ENCODE results near the gene GRM7.

GRM7 gene

GRCh38 chr3:7322957-7323669 lies 462.2 kb downstream of the GRM7 start:
- no peak for DNase-seq

GRCh38 chr3:7328339-7328738 lies 467.4 kb downstream of the GRM7 start:
- DNase-seq: no peak

GRCh38 chr3:7332696-7333095 lies 471.8 kb downstream of the GRM7 start:
- DNase-seq: no peak

- DNase-seq: no peak
Measured at GRCh38 chr3:7333125-7333524, 472.2 kb downstream of the GRM7 start.

- DNase-seq: no peak
Measured at GRCh38 chr3:7340795-7341194, 479.9 kb downstream of the GRM7 start.

- DNase-seq: no peak
Measured at GRCh38 chr3:7346364-7346763, 485.4 kb downstream of the GRM7 start.

- no peak for DNase-seq
Measured at GRCh38 chr3:7357101-7357500, 496.2 kb downstream of the GRM7 start.

- no peak for DNase-seq
Measured at GRCh38 chr3:7367968-7368367, 507.1 kb downstream of the GRM7 start.

GRCh38 chr3:7368597-7368996 lies 507.7 kb downstream of the GRM7 start:
- DNase-seq: no peak

- DNase-seq: no peak
Measured at GRCh38 chr3:7371693-7372572, 511.0 kb downstream of the GRM7 start.

- no peak for DNase-seq
Measured at GRCh38 chr3:7377103-7377502, 516.2 kb downstream of the GRM7 start.

GRCh38 chr3:7381741-7382140 lies 520.8 kb downstream of the GRM7 start:
- no peak for DNase-seq

- DNase-seq: no peak
Measured at GRCh38 chr3:7382293-7383010, 521.5 kb downstream of the GRM7 start.

GRCh38 chr3:7385635-7386034 lies 524.7 kb downstream of the GRM7 start:
- no peak for DNase-seq

GRCh38 chr3:7388026-7388425 lies 527.1 kb downstream of the GRM7 start:
- no peak for DNase-seq

GRCh38 chr3:7392206-7392605 lies 531.3 kb downstream of the GRM7 start:
- no peak for DNase-seq

GRCh38 chr3:7393944-7394605 lies 533.2 kb downstream of the GRM7 start:
- no peak for DNase-seq

- no peak for DNase-seq
Measured at GRCh38 chr3:7396534-7396933, 535.6 kb downstream of the GRM7 start.

- no peak for DNase-seq
Measured at GRCh38 chr3:7397097-7397496, 536.2 kb downstream of the GRM7 start.

- no peak for DNase-seq
Measured at GRCh38 chr3:7400360-7400759, 539.4 kb downstream of the GRM7 start.

- DNase-seq: no peak
Measured at GRCh38 chr3:7401418-7401817, 540.5 kb downstream of the GRM7 start.

GRCh38 chr3:7407107-7407506 lies 546.2 kb downstream of the GRM7 start:
- DNase-seq: no peak

GRCh38 chr3:7410782-7411181 lies 549.9 kb downstream of the GRM7 start:
- DNase-seq: no peak
